ENCODE measurements around the gene RASSF3.

DNA sequence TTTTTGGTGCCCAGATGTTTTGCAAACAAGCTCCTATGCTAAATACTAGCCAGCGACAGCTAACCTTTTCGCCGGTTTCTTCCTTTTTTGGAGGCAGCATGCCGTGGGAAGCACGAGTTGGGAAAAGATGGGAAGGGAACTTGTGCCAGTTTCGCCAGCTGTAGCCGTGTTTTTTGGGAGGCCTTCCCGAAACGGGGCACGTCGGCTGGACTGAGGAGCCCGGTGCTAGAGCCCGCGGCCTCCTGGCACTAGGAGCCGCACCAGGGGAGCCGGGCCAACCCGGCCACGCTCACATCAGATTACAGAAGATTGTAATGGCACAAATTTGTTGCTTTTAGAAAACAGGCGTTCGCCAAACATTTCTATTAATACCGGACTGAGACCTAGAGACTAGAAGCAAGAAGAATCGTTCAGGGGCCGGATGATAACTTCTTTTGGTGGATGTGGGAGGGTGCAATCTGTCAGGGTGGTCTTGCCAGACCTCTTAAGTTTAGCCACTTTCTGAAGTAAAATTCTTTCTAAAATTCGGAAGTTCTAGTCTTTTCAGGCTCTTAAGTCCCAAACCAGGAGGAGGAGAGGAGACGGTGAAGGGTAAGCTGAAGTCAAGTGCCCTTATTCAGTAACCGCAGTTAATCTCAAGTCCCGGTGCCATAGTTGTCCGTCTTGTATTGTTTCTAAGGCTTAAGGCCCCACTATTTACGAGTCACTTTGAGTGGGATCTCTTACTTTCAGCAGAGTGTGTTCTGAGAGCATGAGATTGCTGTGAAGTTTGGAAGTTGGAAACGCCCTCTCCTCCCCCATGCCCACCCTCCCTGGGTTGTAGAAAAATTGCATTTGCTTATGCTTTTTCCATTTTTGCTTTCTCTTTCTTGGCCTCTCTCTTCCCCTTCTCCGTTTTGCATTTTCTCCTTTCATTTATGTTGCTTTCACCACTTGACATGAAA is 1.3 kb downstream of the RASSF3 start:
- TF ChIP-seq, protein P1, sequence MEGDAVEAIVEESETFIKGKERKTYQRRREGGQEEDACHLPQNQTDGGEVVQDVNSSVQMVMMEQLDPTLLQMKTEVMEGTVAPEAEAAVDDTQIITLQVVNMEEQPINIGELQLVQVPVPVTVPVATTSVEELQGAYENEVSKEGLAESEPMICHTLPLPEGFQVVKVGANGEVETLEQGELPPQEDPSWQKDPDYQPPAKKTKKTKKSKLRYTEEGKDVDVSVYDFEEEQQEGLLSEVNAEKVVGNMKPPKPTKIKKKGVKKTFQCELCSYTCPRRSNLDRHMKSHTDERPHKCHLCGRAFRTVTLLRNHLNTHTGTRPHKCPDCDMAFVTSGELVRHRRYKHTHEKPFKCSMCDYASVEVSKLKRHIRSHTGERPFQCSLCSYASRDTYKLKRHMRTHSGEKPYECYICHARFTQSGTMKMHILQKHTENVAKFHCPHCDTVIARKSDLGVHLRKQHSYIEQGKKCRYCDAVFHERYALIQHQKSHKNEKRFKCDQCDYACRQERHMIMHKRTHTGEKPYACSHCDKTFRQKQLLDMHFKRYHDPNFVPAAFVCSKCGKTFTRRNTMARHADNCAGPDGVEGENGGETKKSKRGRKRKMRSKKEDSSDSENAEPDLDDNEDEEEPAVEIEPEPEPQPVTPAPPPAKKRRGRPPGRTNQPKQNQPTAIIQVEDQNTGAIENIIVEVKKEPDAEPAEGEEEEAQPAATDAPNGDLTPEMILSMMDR (IDR thresholded peaks at IDR 0.05) = no peak
- TF ChIP-seq POLR2A (IDR thresholded peaks at IDR 0.05) (no peak), POLR2AphosphoS5 (IDR thresholded peaks at IDR 0.05; ENCODE audit: insufficient read depth in 1 of 2, low read depth in 1 of 2) (no peak)
